ENCODE data around the gene CSNK2A1. TPM values are rescaled to one million over a fixed set of nuclear protein-coding genes. Genes with fewer than 3 reads are reported as not detected.
"Not testable (repeated sequence)": the region's sequence is repeated elsewhere in the genome, so short reads cannot be mapped to it uniquely, and the experiment has no call there.

The CSNK2A1 gene
- total RNA-seq, 1 donor from 2014 or later = 207 TPM

DNA sequence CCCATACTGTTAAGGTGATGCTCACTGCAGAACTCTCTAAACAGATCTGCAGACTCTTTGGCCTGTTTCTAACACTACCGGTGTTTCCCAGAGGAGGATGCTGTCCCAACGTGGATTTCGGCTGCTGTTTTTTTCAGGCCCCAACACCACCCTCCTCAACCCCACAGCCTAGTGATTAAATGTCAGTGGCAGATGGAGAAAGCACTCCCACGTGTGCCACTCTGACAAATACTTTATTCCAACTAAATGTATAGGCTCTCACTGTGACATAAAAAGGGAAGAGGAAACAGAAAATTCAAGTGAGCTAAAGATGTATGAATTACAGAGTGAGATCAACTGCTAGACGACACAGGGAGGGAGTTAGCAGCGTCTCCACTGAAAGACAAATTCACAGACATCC is 84.8 kb downstream of the CSNK2A1 start:
- no peaks in the 10 kb centered on the region for H3K9me3 Mint-ChIP-seq
- H3K4me3 Mint-ChIP-seq = peak overlapping the region; percentile 45
- TF ChIP-seq, protein P1, sequence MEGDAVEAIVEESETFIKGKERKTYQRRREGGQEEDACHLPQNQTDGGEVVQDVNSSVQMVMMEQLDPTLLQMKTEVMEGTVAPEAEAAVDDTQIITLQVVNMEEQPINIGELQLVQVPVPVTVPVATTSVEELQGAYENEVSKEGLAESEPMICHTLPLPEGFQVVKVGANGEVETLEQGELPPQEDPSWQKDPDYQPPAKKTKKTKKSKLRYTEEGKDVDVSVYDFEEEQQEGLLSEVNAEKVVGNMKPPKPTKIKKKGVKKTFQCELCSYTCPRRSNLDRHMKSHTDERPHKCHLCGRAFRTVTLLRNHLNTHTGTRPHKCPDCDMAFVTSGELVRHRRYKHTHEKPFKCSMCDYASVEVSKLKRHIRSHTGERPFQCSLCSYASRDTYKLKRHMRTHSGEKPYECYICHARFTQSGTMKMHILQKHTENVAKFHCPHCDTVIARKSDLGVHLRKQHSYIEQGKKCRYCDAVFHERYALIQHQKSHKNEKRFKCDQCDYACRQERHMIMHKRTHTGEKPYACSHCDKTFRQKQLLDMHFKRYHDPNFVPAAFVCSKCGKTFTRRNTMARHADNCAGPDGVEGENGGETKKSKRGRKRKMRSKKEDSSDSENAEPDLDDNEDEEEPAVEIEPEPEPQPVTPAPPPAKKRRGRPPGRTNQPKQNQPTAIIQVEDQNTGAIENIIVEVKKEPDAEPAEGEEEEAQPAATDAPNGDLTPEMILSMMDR (conservative IDR thresholded peaks at IDR 0.05) = no peak
- no peaks in the 10 kb centered on the region for H3K27me3 Mint-ChIP-seq (ENCODE audit: low read depth)
- peaks cover 45% of the 10 kb centered on the region for H3K4me1 Mint-ChIP-seq
- H3K36me3 Mint-ChIP-seq (ENCODE audit: low read depth) = no peaks in the 10 kb centered on the region
- DNase-seq (ENCODE audit: low read depth, low spot score) = no peak
- no peak overlapping the region for H3K27ac Mint-ChIP-seq (ENCODE audit: unreplicated experiment)

DNA sequence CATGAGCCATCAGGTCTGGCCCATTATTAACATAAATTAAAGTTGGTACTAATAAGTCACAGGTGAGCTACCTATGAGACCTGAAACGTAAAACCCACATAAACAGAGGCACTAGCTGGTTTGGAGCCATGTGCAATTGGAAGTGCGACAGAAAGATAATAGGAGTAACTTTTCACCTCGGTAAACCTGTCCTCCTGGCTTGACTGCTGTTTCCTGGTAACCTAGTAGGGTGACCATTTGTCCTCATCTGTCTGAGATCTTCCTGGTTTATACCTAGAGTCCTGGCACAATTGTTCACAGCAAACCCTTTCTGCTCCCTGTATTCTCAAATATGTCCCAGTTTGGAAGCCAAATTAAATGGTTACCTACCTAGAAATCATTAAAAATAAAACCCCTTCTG is 88.6 kb downstream of the CSNK2A1 start:
- H3K27ac Mint-ChIP-seq (ENCODE audit: unreplicated experiment) = no peak overlapping the region
- no peaks in the 10 kb centered on the region for H3K36me3 Mint-ChIP-seq (ENCODE audit: low read depth)
- TF ChIP-seq, protein P1 (conservative IDR thresholded peaks at IDR 0.05) = no peak
- no peak overlapping the region for H3K4me3 Mint-ChIP-seq
- H3K4me1 Mint-ChIP-seq = peaks cover 26% of the 10 kb centered on the region
- H3K9me3 Mint-ChIP-seq = no peaks in the 10 kb centered on the region
- no peaks in the 10 kb centered on the region for H3K27me3 Mint-ChIP-seq (ENCODE audit: low read depth)
- DNase-seq (ENCODE audit: low read depth, low spot score) = no peak

DNA sequence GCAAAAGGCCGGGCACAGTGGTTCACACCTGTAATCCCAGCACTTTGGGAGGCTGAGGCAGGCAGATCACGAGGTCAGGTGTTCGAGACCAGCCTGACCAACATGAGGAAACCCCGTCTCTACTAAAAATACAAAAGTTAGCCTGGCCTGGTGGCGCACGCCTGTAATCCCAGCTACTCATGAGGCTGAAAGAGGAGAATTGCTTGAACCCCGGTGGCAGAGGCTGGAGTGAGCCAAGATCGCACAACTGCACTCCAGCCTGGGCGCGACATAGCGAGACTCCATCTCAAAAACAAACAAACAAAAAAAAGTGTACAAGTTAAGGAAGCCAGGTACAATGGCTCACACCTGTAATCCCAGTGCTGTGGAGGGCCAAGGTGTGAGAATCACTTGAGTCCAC is 91.6 kb downstream of the CSNK2A1 start:
- H3K4me3 Mint-ChIP-seq; H3K27ac Mint-ChIP-seq (ENCODE audit: unreplicated experiment); H3K4me1 Mint-ChIP-seq; H3K27me3 Mint-ChIP-seq (ENCODE audit: low read depth); H3K9me3 Mint-ChIP-seq; DNase-seq (ENCODE audit: low read depth, low spot score); H3K36me3 Mint-ChIP-seq (ENCODE audit: low read depth): not testable (repeated sequence)

DNA sequence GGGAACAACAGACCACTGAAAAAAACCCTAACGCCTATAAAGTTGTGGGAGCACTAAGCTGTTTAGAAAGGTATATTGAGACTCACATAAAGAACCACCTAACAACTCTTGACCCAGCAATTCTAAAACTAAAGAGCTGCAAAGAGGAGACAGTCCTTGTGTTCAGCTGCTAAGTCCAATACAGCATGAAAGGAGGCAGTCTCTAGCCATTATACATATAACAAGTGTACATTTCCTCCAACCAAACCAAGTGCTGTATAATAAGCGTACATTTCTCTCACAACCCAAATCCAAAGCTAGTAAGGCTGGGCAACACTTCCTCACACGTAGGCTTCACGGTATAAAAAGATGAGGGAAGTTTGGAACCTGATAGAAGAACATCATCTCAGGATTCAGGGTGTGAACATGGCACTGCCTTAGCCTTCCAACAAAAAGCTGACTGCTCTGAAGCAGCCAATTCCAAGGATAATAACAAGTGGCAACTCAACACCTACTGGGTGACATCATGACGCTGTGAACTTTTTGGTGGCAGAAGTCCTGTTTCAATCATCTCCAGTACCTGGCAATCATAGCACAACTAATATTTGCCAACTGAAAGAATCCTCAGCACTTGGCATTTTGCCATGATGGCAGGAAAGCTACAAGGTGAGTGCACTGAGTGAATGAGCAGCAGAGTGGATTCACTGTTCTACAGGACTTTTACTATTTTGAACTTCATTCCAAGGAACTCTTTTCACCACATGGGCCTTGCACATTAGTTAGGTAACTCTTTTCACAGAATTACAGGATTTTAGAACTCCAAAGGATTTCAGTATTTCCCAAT is 97.9 kb downstream of the CSNK2A1 start:
- no peaks in the 10 kb centered on the region for H3K9me3 Mint-ChIP-seq
- no peak for DNase-seq (ENCODE audit: low read depth, low spot score)
- H3K27me3 Mint-ChIP-seq (ENCODE audit: low read depth) = no peaks in the 10 kb centered on the region
- peaks cover 19% of the 10 kb centered on the region for H3K4me1 Mint-ChIP-seq
- H3K27ac Mint-ChIP-seq (ENCODE audit: unreplicated experiment) = no peak overlapping the region
- H3K36me3 Mint-ChIP-seq (ENCODE audit: low read depth) = peaks cover 4% of the 10 kb centered on the region
- H3K4me3 Mint-ChIP-seq = no peak overlapping the region
- TF ChIP-seq, protein P1 (conservative IDR thresholded peaks at IDR 0.05) = no peak

DNA sequence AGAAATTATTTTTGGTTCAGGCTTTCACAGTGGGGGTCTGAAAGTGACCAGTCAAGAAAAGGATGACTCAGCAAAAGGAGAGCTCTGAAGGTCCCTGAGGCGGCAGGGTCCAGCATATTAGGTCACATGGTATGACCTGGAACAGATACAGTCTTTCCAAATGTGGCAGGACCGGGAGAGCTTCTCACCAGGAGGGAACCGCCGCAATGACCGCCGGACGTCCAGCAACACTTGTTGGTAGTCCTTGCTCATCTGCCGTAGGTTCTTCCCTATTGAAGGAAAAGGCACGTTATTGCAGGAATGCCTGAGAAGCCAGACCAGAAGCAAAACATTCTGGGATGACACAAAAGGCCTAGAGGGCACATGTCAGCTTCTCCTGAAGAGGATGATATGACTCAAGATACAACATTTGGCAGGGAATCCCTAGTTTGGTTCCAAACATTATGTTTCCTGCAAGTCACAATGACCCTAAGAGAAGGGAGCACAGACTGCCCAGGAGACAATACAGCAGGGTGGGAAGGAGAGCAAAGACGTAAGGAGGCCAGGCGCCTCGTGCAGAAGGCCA is 98.6 kb downstream of the CSNK2A1 start:
- no peaks in the 10 kb centered on the region for H3K27me3 Mint-ChIP-seq (ENCODE audit: low read depth)
- TF ChIP-seq, protein P1 (conservative IDR thresholded peaks at IDR 0.05) = no peak
- H3K36me3 Mint-ChIP-seq (ENCODE audit: low read depth) = peaks cover 6% of the 10 kb centered on the region
- no peak for DNase-seq (ENCODE audit: low read depth, low spot score)
- no peak overlapping the region for H3K4me3 Mint-ChIP-seq
- H3K27ac Mint-ChIP-seq (ENCODE audit: unreplicated experiment) = peak overlapping the region; percentile 83
- no peaks in the 10 kb centered on the region for H3K9me3 Mint-ChIP-seq
- peaks cover 16% of the 10 kb centered on the region for H3K4me1 Mint-ChIP-seq

DNA sequence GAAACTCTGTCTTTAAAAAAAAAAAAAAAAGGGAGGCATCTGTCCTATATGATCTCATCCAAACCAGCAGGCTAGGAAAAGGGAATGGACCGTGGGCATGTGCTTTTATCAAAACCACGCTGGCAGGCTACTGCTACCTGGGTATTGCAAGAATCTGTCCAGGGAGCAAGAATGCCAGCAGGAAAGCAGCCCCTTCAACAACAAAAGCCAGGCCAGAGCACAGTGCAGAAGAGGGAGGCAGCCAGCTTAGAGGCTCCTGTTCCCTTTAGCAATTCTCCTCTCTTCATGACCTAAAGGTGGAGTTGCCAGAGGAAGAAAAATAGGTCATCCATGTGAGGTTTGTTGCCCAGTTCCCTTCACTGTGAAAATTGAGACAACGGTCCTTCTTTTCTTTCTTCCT is 99.5 kb downstream of the CSNK2A1 start:
- peaks cover 16% of the 10 kb centered on the region for H3K4me1 Mint-ChIP-seq
- no peak overlapping the region for H3K27ac Mint-ChIP-seq (ENCODE audit: unreplicated experiment)
- no peak overlapping the region for H3K4me3 Mint-ChIP-seq
- H3K27me3 Mint-ChIP-seq (ENCODE audit: low read depth) = no peaks in the 10 kb centered on the region
- TF ChIP-seq, protein P1 (conservative IDR thresholded peaks at IDR 0.05) = no peak
- H3K9me3 Mint-ChIP-seq = no peaks in the 10 kb centered on the region
- peaks cover 10% of the 10 kb centered on the region for H3K36me3 Mint-ChIP-seq (ENCODE audit: low read depth)
- DNase-seq (ENCODE audit: low read depth, low spot score) = no peak

All from neural crest cell (in vitro differentiated cells).